WTC11 (cell line): ENCODE results near the gene TACR1. TPM values are rescaled to one million over a fixed set of nuclear protein-coding genes. Genes with fewer than 3 reads are reported as not detected.

Source experiments
- ATAC-seq: fragments of 200-7000 bp; cut with Tn5 transposase; 2 replicates; pipeline ENCODE4 v1.10.0; 2021; ENCODE audit warnings: mild to moderate bottlenecking, moderate library complexity
- CTCF ChIA-PET: fragments of 300-600 bp; sonication (Branson Sonifier 250); formaldehyde crosslinking; loops from one replicate; lab custom pipeline; 2021; ENCODE audit warnings: antibody characterized with exemption; lab: Charles Lee
- POLR2A ChIA-PET: fragments of 350-600 bp; sonication (Branson Sonifier 250); formaldehyde crosslinking; loops from one replicate; lab custom pipeline; 2021; ENCODE audit warnings: antibody characterized with exemption; lab: Charles Lee
- DNase-seq: peaks from one replicate; pipeline ENCODE4 v3.0.0; 2021; ENCODE audit warnings: low spot score
- H3K27ac Mint-ChIP-seq: 2 replicates; pipeline ENCODE4 v1.8.0; 2021; ENCODE audit warnings: mixed read lengths
- H3K27me3 Mint-ChIP-seq: 2 replicates; pipeline ENCODE4 v1.8.0; 2021; ENCODE audit warnings: low read depth, mild to moderate bottlenecking, moderate library complexity, mixed read lengths
- H3K36me3 Mint-ChIP-seq: 2 replicates; pipeline ENCODE4 v1.8.0; 2021; ENCODE audit warnings: mixed read lengths
- H3K4me1 Mint-ChIP-seq: 2 replicates; pipeline ENCODE4 v1.8.0; 2022; ENCODE audit warnings: mixed read lengths
- H3K4me3 Mint-ChIP-seq: 2 replicates; pipeline ENCODE4 v1.8.0; 2021; ENCODE audit warnings: mild to moderate bottlenecking, moderate library complexity, mixed read lengths
- H3K9me3 Mint-ChIP-seq: 2 replicates; pipeline ENCODE4 v1.8.0; 2021; ENCODE audit warnings: mixed read lengths
- AFF4 ChIP-seq: sonication (generic); formaldehyde crosslinking; IDR thresholded peaks from 2 replicates; pipeline ENCODE4 v1.8.1; 2023; ENCODE audit warnings: mild to moderate bottlenecking, missing genetic modification reagents, borderline replicate concordance
- AR ChIP-seq: fragments of 250-450 bp; sonication (Bioruptor Pico); IDR thresholded peaks from 2 replicates; pipeline ENCODE4 v1.9.0; 2021; ENCODE audit warnings: mild to moderate bottlenecking
- ATF3 ChIP-seq: sonication (generic); formaldehyde crosslinking; conservative IDR thresholded peaks from 2 replicates; pipeline ENCODE4 v1.8.1; 2022; ENCODE audit warnings: mild to moderate bottlenecking, missing genetic modification reagents
- CBFB ChIP-seq: sonication (generic); formaldehyde crosslinking; IDR thresholded peaks from 2 replicates; pipeline ENCODE4 v1.8.1; 2022; ENCODE audit warnings: mild to moderate bottlenecking, low read depth, missing genetic modification reagents
- ERG ChIP-seq: fragments of 250-450 bp; sonication (Bioruptor Pico); IDR thresholded peaks from 2 replicates; pipeline ENCODE4 v1.8.0; 2021; ENCODE audit warnings: mild to moderate bottlenecking
- NFE2L1 ChIP-seq: sonication (generic); formaldehyde crosslinking; IDR thresholded peaks from 2 replicates; pipeline ENCODE4 v1.8.1; 2023; ENCODE audit warnings: missing genetic modification reagents
- PRDM15 ChIP-seq: sonication (generic); formaldehyde crosslinking; IDR thresholded peaks from 2 replicates; pipeline ENCODE4 v1.8.0; 2022; ENCODE audit warnings: missing genetic modification reagents
- PREB ChIP-seq: sonication (generic); formaldehyde crosslinking; IDR thresholded peaks from 2 replicates; pipeline ENCODE4 v1.8.1; 2022; ENCODE audit warnings: mild to moderate bottlenecking, missing genetic modification reagents, moderate library complexity, borderline replicate concordance
- SP1 ChIP-seq: sonication (generic); formaldehyde crosslinking; conservative IDR thresholded peaks from 2 replicates; pipeline ENCODE4 v1.8.1; 2022; ENCODE audit warnings: missing genetic modification reagents
- TP53 ChIP-seq: sonication (generic); formaldehyde crosslinking; IDR thresholded peaks from 2 replicates; pipeline ENCODE4 v1.8.1; 2023; ENCODE audit warnings: mild to moderate bottlenecking, missing genetic modification reagents
- ZBTB21 ChIP-seq: sonication (generic); formaldehyde crosslinking; IDR thresholded peaks from 2 replicates; pipeline ENCODE4 v1.8.1; 2023; ENCODE audit warnings: mild to moderate bottlenecking, missing genetic modification reagents, borderline replicate concordance
- ZNF219 ChIP-seq: sonication (generic); formaldehyde crosslinking; IDR thresholded peaks from 2 replicates; pipeline ENCODE4 v1.8.0; 2023; ENCODE audit warnings: missing genetic modification reagents, mild to moderate bottlenecking, borderline replicate concordance
- ZNF532 ChIP-seq: fragments of 250-450 bp; sonication (Bioruptor Pico); IDR thresholded peaks from 2 replicates; pipeline ENCODE4 v1.9.0; 2021; ENCODE audit warnings: mild to moderate bottlenecking, borderline replicate concordance
- ZNF671 ChIP-seq: fragments of 250-450 bp; sonication (Bioruptor Pico); IDR thresholded peaks from 2 replicates; pipeline ENCODE4 v1.8.0; 2021; ENCODE audit warnings: mild to moderate bottlenecking
- total RNA-seq: library from RNA; stranded (reverse); gene quantifications from 3 replicates; pipeline ENCODE4 v1.2.3, GENCODE V29; 2021

Gene TACR1
- total RNA-seq, 1 experiment from 2014 or later: 0.13 TPM

- Mint-ChIP-seq H3K4me1 (peaks cover 18% of the 10 kb centered on the region), H3K27ac (no peak overlapping the region)
- no peak for DNase-seq
- no peak for TF ChIP-seq ZNF532
- no peak for TF ChIP-seq ZNF219
- no peak for TF ChIP-seq ZNF671 (CRISPR knock-in tag)
- no peak for TF ChIP-seq SP1
- TF ChIP-seq CBFB (CRISPR knock-in tag): no peak
- TF ChIP-seq ZBTB21 (CRISPR knock-in tag): no peak
- no peak for TF ChIP-seq AR (CRISPR knock-in tag)
- no peak for TF ChIP-seq PRDM15 (CRISPR knock-in tag)
- TF ChIP-seq PREB (CRISPR knock-in tag): no peak
- TF ChIP-seq ERG (CRISPR knock-in tag): no peak
- no peak for TF ChIP-seq AFF4 (CRISPR knock-in tag)
- no peak for TF ChIP-seq ATF3
- TF ChIP-seq NFE2L1: no peak
- no peak for TF ChIP-seq TP53 (CRISPR knock-in tag)
- TF ChIP-seq, all 79 proteins: peak for 0
- H3K9me3 Mint-ChIP-seq: peaks cover 18% of the 10 kb centered on the region
- no peak for ATAC-seq
- ChIA-PET CTCF (no interaction called here), POLR2A (no interaction called here)
- no peaks in the 10 kb centered on the region for H3K27me3 Mint-ChIP-seq
- H3K36me3 Mint-ChIP-seq: peaks cover 16% of the 10 kb centered on the region
- H3K4me3 Mint-ChIP-seq: no peak overlapping the region
Observed at GRCh38 chr2:75166491-75166890, 32.8 kb downstream of the TACR1 start.
